RWPE2 (cell line): ENCODE data around the gene USF2.

Source experiments
- ATAC-seq: fragments of 200-7000 bp; cut with Tn5 transposase; 3 replicates; pipeline ENCODE4 v1.9.1; 2021; ENCODE audit warnings: low read depth
- DNase-seq: peaks from one replicate; pipeline ENCODE4 v3.0.0-alpha.2; 2020; ENCODE audit warnings: low spot score
- H3K27ac ChIP-seq: fragments of 450-650 bp; 2 replicates; pipeline ENCODE4 v1.5.1; 2017; ENCODE audit warnings: mild to moderate bottlenecking; ENCODE audit not compliant: poor library complexity, severe bottlenecking
- H3K27me3 ChIP-seq: fragments of 250-450 bp; sonication (Bioruptor Pico); 2 replicates; pipeline ENCODE4 v1.5.1; 2021; ENCODE audit warnings: mild to moderate bottlenecking, moderate library complexity; ENCODE audit not compliant: insufficient read depth, poor library complexity, severe bottlenecking
- H3K36me3 ChIP-seq: fragments of 250-450 bp; sonication (Bioruptor Pico); 2 replicates; pipeline ENCODE4 v1.5.1; 2020; ENCODE audit warnings: low read depth, mild to moderate bottlenecking, moderate library complexity
- H3K4me1 ChIP-seq: fragments of 250-450 bp; sonication (Bioruptor Pico); 2 replicates; pipeline ENCODE4 v1.5.1; 2021; ENCODE audit warnings: mild to moderate bottlenecking, moderate library complexity; ENCODE audit not compliant: insufficient read depth, poor library complexity, severe bottlenecking
- H3K4me3 ChIP-seq: fragments of 250-450 bp; sonication (Bioruptor Pico); 2 replicates; pipeline ENCODE4 v1.5.1; 2021; ENCODE audit warnings: mild to moderate bottlenecking, moderate library complexity; ENCODE audit not compliant: severe bottlenecking
- H3K9me3 ChIP-seq: fragments of 250-450 bp; sonication (Bioruptor Pico); 2 replicates; pipeline ENCODE4 v1.5.1; 2021; ENCODE audit warnings: mild to moderate bottlenecking, moderate library complexity; ENCODE audit not compliant: severe bottlenecking
- TF ChIP-seq, protein P1 (sequence below): fragments of 450-650 bp; IDR thresholded peaks from one replicate; pipeline ENCODE4 v1.5.1; 2017; ENCODE audit warnings: mild to moderate bottlenecking, moderate library complexity; ENCODE audit not compliant: poor library complexity, severe bottlenecking

The USF2 gene

GRCh38 chr19:35266520-35267352 lies 2.0 kb upstream of the USF2 start:
- peaks cover 41% of the 10 kb centered on the region for H3K36me3 ChIP-seq
- no peaks in the 10 kb centered on the region for H3K27me3 ChIP-seq
- DNase-seq (peak; percentile 55), ATAC-seq (peak; percentile 3; the same call in 1 of the 3 replicates)
- peak overlapping the region; percentile 98 for H3K4me3 ChIP-seq
- H3K9me3 ChIP-seq = no peaks in the 10 kb centered on the region
- H3K4me1 ChIP-seq = no peaks in the 10 kb centered on the region
- H3K27ac ChIP-seq = peak overlapping the region; percentile 90
- TF ChIP-seq, protein P1, sequence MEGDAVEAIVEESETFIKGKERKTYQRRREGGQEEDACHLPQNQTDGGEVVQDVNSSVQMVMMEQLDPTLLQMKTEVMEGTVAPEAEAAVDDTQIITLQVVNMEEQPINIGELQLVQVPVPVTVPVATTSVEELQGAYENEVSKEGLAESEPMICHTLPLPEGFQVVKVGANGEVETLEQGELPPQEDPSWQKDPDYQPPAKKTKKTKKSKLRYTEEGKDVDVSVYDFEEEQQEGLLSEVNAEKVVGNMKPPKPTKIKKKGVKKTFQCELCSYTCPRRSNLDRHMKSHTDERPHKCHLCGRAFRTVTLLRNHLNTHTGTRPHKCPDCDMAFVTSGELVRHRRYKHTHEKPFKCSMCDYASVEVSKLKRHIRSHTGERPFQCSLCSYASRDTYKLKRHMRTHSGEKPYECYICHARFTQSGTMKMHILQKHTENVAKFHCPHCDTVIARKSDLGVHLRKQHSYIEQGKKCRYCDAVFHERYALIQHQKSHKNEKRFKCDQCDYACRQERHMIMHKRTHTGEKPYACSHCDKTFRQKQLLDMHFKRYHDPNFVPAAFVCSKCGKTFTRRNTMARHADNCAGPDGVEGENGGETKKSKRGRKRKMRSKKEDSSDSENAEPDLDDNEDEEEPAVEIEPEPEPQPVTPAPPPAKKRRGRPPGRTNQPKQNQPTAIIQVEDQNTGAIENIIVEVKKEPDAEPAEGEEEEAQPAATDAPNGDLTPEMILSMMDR = no peak

DNA sequence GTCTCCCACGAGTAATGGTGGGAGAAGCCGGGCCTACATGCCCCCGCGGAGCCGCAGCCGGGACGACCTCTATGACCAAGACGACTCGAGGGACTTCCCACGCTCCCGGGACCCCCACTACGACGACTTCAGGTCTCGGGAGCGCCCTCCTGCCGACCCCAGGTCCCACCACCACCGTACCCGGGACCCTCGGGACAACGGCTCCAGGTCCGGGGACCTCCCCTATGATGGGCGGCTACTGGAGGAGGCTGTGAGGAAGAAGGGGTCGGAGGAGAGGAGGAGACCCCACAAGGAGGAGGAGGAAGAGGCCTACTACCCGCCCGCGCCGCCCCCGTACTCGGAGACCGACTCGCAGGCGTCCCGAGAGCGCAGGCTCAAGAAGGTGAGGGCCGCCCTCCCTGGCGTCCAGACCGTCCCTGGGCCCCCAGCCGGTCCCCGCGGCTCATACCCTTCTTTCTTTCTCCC lies 1.4 kb upstream of the USF2 start:
- Histone ChIP-seq H3K9me3 (no peaks in the 10 kb centered on the region), H3K4me1 (no peaks in the 10 kb centered on the region), H3K27me3 (no peaks in the 10 kb centered on the region), H3K4me3 (peak overlapping the region; percentile 98), H3K36me3 (peaks cover 41% of the 10 kb centered on the region), H3K27ac (peak overlapping the region; percentile 90)
- ATAC-seq = peak; percentile 9; the same call in 2 of the 3 replicates
- DNase-seq = peak; percentile 63
- TF ChIP-seq, protein P1 = no peak

GRCh38 chr19:35267818-35268535 lies 785 bp upstream of the USF2 start:
- Histone ChIP-seq H3K27me3 (no peaks in the 10 kb centered on the region), H3K9me3 (no peaks in the 10 kb centered on the region), H3K4me3 (peak overlapping the region; percentile 98), H3K36me3 (peaks cover 35% of the 10 kb centered on the region), H3K4me1 (no peaks in the 10 kb centered on the region), H3K27ac (peak overlapping the region; percentile 90)
- TF ChIP-seq, protein P1 = no peak
- ATAC-seq = no peak; the same call in 1 of the 3 replicates
- peak; percentile 61 for DNase-seq

GRCh38 chr19:35269438-35270117 lies 816 bp downstream of the USF2 start:
- peaks cover 33% of the 10 kb centered on the region for H3K36me3 ChIP-seq
- no peak for DNase-seq

More at GRCh38 chr19:35269438-35270117, 816 bp downstream of the USF2 start:
- Histone ChIP-seq H3K4me3 (peak overlapping the region; percentile 98), H3K4me1 (no peaks in the 10 kb centered on the region), H3K27me3 (no peaks in the 10 kb centered on the region), H3K9me3 (no peaks in the 10 kb centered on the region), H3K27ac (peak overlapping the region; percentile 90)
- TF ChIP-seq, protein P1 = peak; percentile 90
- peak; percentile 76 for ATAC-seq
